Neural progenitor cell (in vitro differentiated cells): Measurements from ENCODE around the gene PCGF3. TPM values are rescaled to one million over a fixed set of nuclear protein-coding genes. Genes with fewer than 3 reads are reported as not detected.

ENCODE experiments used
- DNase-seq: peaks from one replicate; pipeline ENCODE4 v3.0.0-alpha.2; 2016; ENCODE audit warnings: low spot score
- H2AFZ ChIP-seq: fragments of 200-600 bp; sonication (generic); replicated peaks from 2 replicates; pipeline ENCODE4 v1.6.1; 2016; ENCODE audit warnings: antibody characterized with exemption
- H3F3A ChIP-seq: fragments of 200-600 bp; sonication (generic); 2 replicates; pipeline ENCODE4 v1.6.1; 2016; ENCODE audit warnings: antibody characterized with exemption, low read depth
- H3K27ac ChIP-seq: fragments of 200-600 bp; sonication (generic); 2 replicates; pipeline ENCODE4 v1.5.1; 2016; ENCODE audit warnings: mild to moderate bottlenecking
- H3K27me3 ChIP-seq: fragments of 200-600 bp; sonication (generic); 2 replicates; pipeline ENCODE4 v1.6.1; 2016; ENCODE audit warnings: mild to moderate bottlenecking, moderate library complexity
- H3K36me3 ChIP-seq: fragments of 200-600 bp; sonication (generic); 2 replicates; pipeline ENCODE4 v1.5.1; 2016
- H3K4me1 ChIP-seq: fragments of 200-600 bp; sonication (generic); 2 replicates; pipeline ENCODE4 v1.6.1; 2016; ENCODE audit warnings: mixed run types
- H3K4me2 ChIP-seq: fragments of 200-600 bp; sonication (generic); 2 replicates; pipeline ENCODE4 v1.6.1; 2016
- H3K4me3 ChIP-seq: fragments of 200-600 bp; sonication (generic); 2 replicates; pipeline ENCODE4 v1.5.1; 2016
- H3K79me2 ChIP-seq: fragments of 200-600 bp; sonication (generic); 2 replicates; pipeline ENCODE4 v1.6.1; 2016; ENCODE audit warnings: low read depth
- H3K9ac ChIP-seq: fragments of 200-600 bp; sonication (generic); 2 replicates; pipeline ENCODE4 v1.6.1; 2016
- H3K9me3 ChIP-seq: fragments of 200-600 bp; sonication (generic); 2 replicates; pipeline ENCODE4 v1.5.1; 2016; ENCODE audit warnings: low read depth
- H4K20me1 ChIP-seq: fragments of 200-600 bp; sonication (generic); 2 replicates; pipeline ENCODE4 v1.6.1; 2016; ENCODE audit warnings: low read depth
- H3K27ac Mint-ChIP-seq: 3 replicates; pipeline ENCODE4 v1.8.0; 2021; ENCODE audit warnings: mixed read lengths
- H3K27me3 Mint-ChIP-seq: 2 replicates; pipeline ENCODE4 v1.8.0; 2022; ENCODE audit warnings: low read depth, mild to moderate bottlenecking, inconsistent platforms, moderate library complexity, mixed read lengths; ENCODE audit not compliant: insufficient read depth
- H3K36me3 Mint-ChIP-seq: 3 replicates; pipeline ENCODE4 v1.8.0; 2021; ENCODE audit warnings: mixed read lengths
- H3K4me1 Mint-ChIP-seq: 3 replicates; pipeline ENCODE4 v1.8.0; 2021; ENCODE audit warnings: mixed read lengths
- H3K4me3 Mint-ChIP-seq: 3 replicates; pipeline ENCODE4 v1.8.0; 2021; ENCODE audit warnings: mild to moderate bottlenecking, moderate library complexity, mixed read lengths
- H3K9me3 Mint-ChIP-seq: 3 replicates; pipeline ENCODE4 v1.8.0; 2020; ENCODE audit warnings: mixed read lengths
- EZH2 ChIP-seq: fragments of 200-600 bp; sonication (generic); IDR thresholded peaks from 2 replicates; pipeline ENCODE4 v1.6.1; 2017; ENCODE audit warnings: antibody characterized with exemption, mild to moderate bottlenecking, moderate library complexity
- EZH2phosphoT487 ChIP-seq: fragments of 200-600 bp; sonication (generic); IDR thresholded peaks from 2 replicates; pipeline ENCODE4 v1.6.1; 2017; ENCODE audit warnings: antibody characterized with exemption
- total RNA-seq: library from RNA; depleted of rRNA; stranded (reverse); fragments of >200 nt; gene quantifications from 2 replicates; pipeline ENCODE4 v1.2.3, GENCODE V29; 2015; ENCODE audit warnings: low replicate concordance
- TF ChIP-seq, protein P1 (sequence below): fragments of 200-600 bp; sonication (generic); IDR thresholded peaks from 2 replicates; pipeline ENCODE4 v1.5.1; 2017; ENCODE audit warnings: antibody characterized with exemption, mild to moderate bottlenecking

Gene PCGF3
- total RNA-seq, 1 donor from 2014 or later = 44.7 TPM

DNA sequence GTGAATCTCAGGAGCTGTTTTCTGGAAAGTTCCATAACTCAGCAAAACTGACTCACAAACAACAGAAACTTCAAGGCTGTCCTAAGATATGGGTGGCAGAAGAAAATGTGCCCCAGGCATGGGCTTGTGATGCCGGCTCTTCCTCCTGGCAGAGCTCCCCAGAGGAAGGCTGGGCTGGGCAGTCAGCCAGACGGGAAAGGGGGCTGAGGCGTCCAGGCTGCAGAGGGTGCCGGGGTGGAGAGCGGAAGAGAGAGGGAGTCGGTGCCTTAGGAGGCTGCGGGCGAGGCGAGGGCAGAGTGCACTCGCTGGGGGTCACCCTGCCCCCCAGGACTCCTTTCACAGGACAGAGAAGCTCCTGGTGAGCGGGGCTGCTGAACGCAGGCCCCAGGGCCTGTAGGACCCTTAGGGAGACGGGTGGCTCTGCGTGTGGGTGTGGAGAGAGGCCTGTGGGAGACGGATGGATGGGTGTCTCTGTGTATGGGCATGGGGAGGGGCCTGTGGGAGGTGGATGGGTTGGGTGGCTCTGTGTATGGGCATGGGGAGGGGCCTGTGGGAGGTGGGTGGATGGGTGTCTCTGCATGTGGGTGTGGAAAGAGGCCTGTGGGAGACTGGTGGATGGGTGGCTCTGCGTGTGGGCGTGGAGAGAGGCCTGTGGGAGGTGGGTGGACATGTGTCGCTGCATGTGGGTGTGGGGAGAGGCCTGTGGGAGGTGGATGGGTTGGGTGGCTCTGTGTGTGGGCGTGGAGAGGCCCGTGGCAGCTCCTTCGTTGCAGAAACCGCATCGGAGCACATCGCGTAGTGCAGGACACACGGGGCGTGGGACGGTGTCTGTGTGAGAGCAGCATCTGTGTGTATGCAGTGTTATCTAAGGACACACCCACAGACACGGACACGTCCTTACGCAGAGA, 15.9 kb downstream of the PCGF3 start:
- Histone ChIP-seq H3K27me3 (no peaks in the 10 kb centered on the region), H2AFZ (no peak overlapping the region), H4K20me1 (peaks cover 89% of the 10 kb centered on the region), H3K9ac (no peak overlapping the region), H3K9me3 (no peaks in the 10 kb centered on the region), H3K79me2 (peaks cover 92% of the 10 kb centered on the region), H3K4me2 (no peak overlapping the region), H3F3A (no peaks in the 10 kb centered on the region), H3K36me3 (no peaks in the 10 kb centered on the region), H3K4me1 (no peaks in the 10 kb centered on the region), H3K27ac (no peak overlapping the region), H3K4me3 (no peak overlapping the region)
- no peak for TF ChIP-seq EZH2phosphoT487
- TF ChIP-seq, protein P1, sequence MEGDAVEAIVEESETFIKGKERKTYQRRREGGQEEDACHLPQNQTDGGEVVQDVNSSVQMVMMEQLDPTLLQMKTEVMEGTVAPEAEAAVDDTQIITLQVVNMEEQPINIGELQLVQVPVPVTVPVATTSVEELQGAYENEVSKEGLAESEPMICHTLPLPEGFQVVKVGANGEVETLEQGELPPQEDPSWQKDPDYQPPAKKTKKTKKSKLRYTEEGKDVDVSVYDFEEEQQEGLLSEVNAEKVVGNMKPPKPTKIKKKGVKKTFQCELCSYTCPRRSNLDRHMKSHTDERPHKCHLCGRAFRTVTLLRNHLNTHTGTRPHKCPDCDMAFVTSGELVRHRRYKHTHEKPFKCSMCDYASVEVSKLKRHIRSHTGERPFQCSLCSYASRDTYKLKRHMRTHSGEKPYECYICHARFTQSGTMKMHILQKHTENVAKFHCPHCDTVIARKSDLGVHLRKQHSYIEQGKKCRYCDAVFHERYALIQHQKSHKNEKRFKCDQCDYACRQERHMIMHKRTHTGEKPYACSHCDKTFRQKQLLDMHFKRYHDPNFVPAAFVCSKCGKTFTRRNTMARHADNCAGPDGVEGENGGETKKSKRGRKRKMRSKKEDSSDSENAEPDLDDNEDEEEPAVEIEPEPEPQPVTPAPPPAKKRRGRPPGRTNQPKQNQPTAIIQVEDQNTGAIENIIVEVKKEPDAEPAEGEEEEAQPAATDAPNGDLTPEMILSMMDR = no peak
- no peak for TF ChIP-seq EZH2
- H3K4me3 Mint-ChIP-seq = no peak overlapping the region
- peaks cover 13% of the 10 kb centered on the region for H3K4me1 Mint-ChIP-seq
- H3K27ac Mint-ChIP-seq = no peak overlapping the region
- DNase-seq = no peak
- peaks cover 50% of the 10 kb centered on the region for H3K36me3 Mint-ChIP-seq
- peaks cover 4% of the 10 kb centered on the region for H3K27me3 Mint-ChIP-seq
- H3K9me3 Mint-ChIP-seq = peaks cover 26% of the 10 kb centered on the region

DNA sequence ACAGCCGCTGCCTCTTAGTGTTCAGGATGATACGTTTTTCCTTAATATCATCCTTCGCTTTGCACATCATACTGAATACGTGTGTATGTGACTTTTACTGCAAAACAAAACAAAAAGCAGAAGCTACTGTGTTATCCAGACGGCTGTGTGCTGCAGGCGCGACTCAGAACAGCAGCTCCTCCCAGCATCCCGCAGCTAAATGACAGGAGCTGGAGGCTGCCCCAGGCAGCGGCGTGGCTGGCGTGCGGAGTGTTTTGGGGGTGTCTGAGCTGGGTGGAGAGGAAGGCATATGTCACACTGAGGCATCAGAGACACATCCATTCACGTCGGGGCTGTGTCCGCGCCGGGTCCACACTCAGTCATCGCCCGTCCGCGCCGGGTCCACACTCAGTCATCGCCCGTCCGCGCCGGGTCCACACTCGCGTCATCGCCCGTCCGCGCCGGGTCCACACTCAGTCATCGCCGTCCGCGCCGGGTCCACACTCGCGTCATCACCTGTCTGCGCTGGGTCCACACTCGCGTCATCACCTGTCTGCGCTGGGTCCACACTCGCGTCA, 16.6 kb downstream of the PCGF3 start:
- Histone ChIP-seq H3K27me3 (no peaks in the 10 kb centered on the region), H3K4me3 (no peak overlapping the region), H3K9me3 (no peaks in the 10 kb centered on the region), H4K20me1 (peaks cover 91% of the 10 kb centered on the region), H3K36me3 (no peaks in the 10 kb centered on the region), H3K79me2 (peaks cover 95% of the 10 kb centered on the region), H2AFZ (no peak overlapping the region), H3F3A (no peaks in the 10 kb centered on the region), H3K27ac (no peak overlapping the region), H3K4me2 (no peak overlapping the region), H3K9ac (no peak overlapping the region), H3K4me1 (no peaks in the 10 kb centered on the region)
- no peak for DNase-seq
- no peak overlapping the region for H3K4me3 Mint-ChIP-seq
- H3K27me3 Mint-ChIP-seq = peaks cover 4% of the 10 kb centered on the region
- H3K4me1 Mint-ChIP-seq = peaks cover 16% of the 10 kb centered on the region
- peaks cover 26% of the 10 kb centered on the region for H3K9me3 Mint-ChIP-seq
- H3K36me3 Mint-ChIP-seq = peaks cover 53% of the 10 kb centered on the region
- no peak overlapping the region for H3K27ac Mint-ChIP-seq
- TF ChIP-seq, protein P1 = no peak
- no peak for TF ChIP-seq EZH2
- no peak for TF ChIP-seq EZH2phosphoT487

DNA sequence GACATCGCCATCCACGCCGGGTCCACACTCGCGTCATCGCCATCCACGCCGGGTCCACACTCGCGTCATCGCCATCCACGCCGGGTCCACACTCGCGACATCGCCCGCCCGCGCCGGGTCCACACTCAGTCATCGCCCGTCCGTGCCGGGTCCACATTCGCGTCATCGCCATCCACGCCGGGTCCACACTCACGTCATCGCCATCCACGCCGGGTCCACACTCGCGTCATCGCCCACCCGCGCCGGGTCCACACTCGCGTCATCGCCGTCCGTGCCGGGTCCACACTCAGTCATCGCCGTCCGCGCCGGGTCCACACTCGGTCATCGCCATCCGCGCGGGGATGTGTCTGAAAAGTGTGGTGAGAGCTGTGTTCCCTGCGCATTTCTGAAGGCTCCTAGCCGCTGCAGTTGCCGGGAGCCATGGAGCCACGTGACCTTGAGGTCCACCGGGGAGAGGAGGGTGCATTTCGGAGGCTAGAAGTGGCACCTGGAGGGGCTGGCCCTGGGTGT, 17.3 kb downstream of the PCGF3 start:
- Histone ChIP-seq H3K79me2 (peaks cover 95% of the 10 kb centered on the region), H3K36me3 (no peaks in the 10 kb centered on the region)

More for the DNA sequence above, 17.3 kb downstream of the PCGF3 start:
- Histone ChIP-seq H3K27ac (no peak overlapping the region), H3K4me2 (no peak overlapping the region), H3F3A (no peaks in the 10 kb centered on the region), H3K4me3 (no peak overlapping the region), H3K9me3 (no peaks in the 10 kb centered on the region), H4K20me1 (peaks cover 91% of the 10 kb centered on the region), H3K27me3 (no peaks in the 10 kb centered on the region), H3K9ac (no peak overlapping the region), H2AFZ (no peak overlapping the region), H3K4me1 (no peaks in the 10 kb centered on the region)
- Mint-ChIP-seq H3K27ac (no peak overlapping the region), H3K9me3 (peaks cover 22% of the 10 kb centered on the region), H3K4me3 (no peak overlapping the region), H3K36me3 (peaks cover 48% of the 10 kb centered on the region), H3K4me1 (peaks cover 11% of the 10 kb centered on the region), H3K27me3 (peaks cover 4% of the 10 kb centered on the region)
- TF ChIP-seq EZH2 (no peak), EZH2phosphoT487 (no peak)
- TF ChIP-seq, protein P1 = no peak
- DNase-seq = no peak
